HEK293 (cell line): ENCODE data around the gene ALKBH2.
A peak's percentile ranks its signal among the peaks of the same experiment; 100 is the strongest.

Experiments
- ATF2 ChIP-seq: fragments of 450-650 bp; formaldehyde crosslinking; IDR thresholded peaks from 2 replicates; pipeline ENCODE4 v1.5.1; 2016; ENCODE audit warnings: missing biosample characterization, missing genetic modification characterization, low read depth
- KLF1 ChIP-seq: fragments of 450-650 bp; formaldehyde crosslinking; IDR thresholded peaks from 2 replicates; pipeline ENCODE4 v1.5.1; 2016; ENCODE audit warnings: missing biosample characterization, missing genetic modification characterization
- RBAK ChIP-seq: fragments of 450-650 bp; formaldehyde crosslinking; IDR thresholded peaks from 2 replicates; pipeline ENCODE4 v1.5.1; 2016; ENCODE audit warnings: missing biosample characterization, missing genetic modification characterization
- SP3 ChIP-seq: fragments of 450-650 bp; formaldehyde crosslinking; IDR thresholded peaks from 2 replicates; pipeline ENCODE4 v1.5.1; 2016; ENCODE audit warnings: missing biosample characterization, missing genetic modification characterization
- SP7 ChIP-seq: fragments of 450-650 bp; formaldehyde crosslinking; IDR thresholded peaks from 2 replicates; pipeline ENCODE4 v1.5.1; 2016; ENCODE audit warnings: missing biosample characterization, missing genetic modification characterization
- WT1 ChIP-seq: fragments of 450-650 bp; formaldehyde crosslinking; IDR thresholded peaks from 2 replicates; pipeline ENCODE4 v1.5.1; 2016; ENCODE audit warnings: missing biosample characterization, missing genetic modification characterization
- ZBTB26 ChIP-seq: fragments of 450-650 bp; formaldehyde crosslinking; optimal IDR thresholded peaks from 2 replicates; pipeline ENCODE3; 2016; ENCODE audit warnings: missing biosample characterization, mild to moderate bottlenecking, missing genetic modification characterization
- ZNF114 ChIP-seq: fragments of 450-650 bp; formaldehyde crosslinking; IDR thresholded peaks from 2 replicates; pipeline ENCODE4 v1.5.0; 2017; ENCODE audit warnings: missing biosample characterization, missing genetic modification characterization
- ZNF133 ChIP-seq: fragments of 450-650 bp; formaldehyde crosslinking; IDR thresholded peaks from 2 replicates; pipeline ENCODE4 v1.5.1; 2016; ENCODE audit warnings: missing biosample characterization, missing genetic modification characterization
- ZNF140 ChIP-seq: fragments of 450-650 bp; formaldehyde crosslinking; IDR thresholded peaks from 2 replicates; pipeline ENCODE4 v1.5.1; 2016; ENCODE audit warnings: missing biosample characterization, missing genetic modification characterization
- ZNF157 ChIP-seq: fragments of 450-650 bp; formaldehyde crosslinking; IDR thresholded peaks from 2 replicates; pipeline ENCODE4 v1.5.1; 2016; ENCODE audit warnings: missing biosample characterization, missing genetic modification characterization
- ZNF184 ChIP-seq: fragments of 450-650 bp; IDR thresholded peaks from 2 replicates; pipeline ENCODE4 v1.5.1; 2018; ENCODE audit warnings: missing biosample characterization, mild to moderate bottlenecking, missing genetic modification characterization
- ZNF23 ChIP-seq: fragments of 450-650 bp; formaldehyde crosslinking; IDR thresholded peaks from 2 replicates; pipeline ENCODE4 v1.5.1; 2016; ENCODE audit warnings: missing biosample characterization, missing genetic modification characterization, borderline replicate concordance
- ZNF266 ChIP-seq: fragments of 450-650 bp; formaldehyde crosslinking; IDR thresholded peaks from 2 replicates; pipeline ENCODE4 v1.5.1; 2016; ENCODE audit warnings: missing biosample characterization, missing genetic modification characterization, low read depth
- ZNF280C ChIP-seq: fragments of 450-650 bp; formaldehyde crosslinking; IDR thresholded peaks from 2 replicates; pipeline ENCODE4 v1.5.1; 2016; ENCODE audit warnings: missing biosample characterization, missing genetic modification characterization
- ZNF335 ChIP-seq: fragments of 450-650 bp; formaldehyde crosslinking; conservative IDR thresholded peaks from 2 replicates; pipeline ENCODE4 v1.5.1; 2016; ENCODE audit warnings: missing biosample characterization, missing genetic modification characterization
- ZNF354C ChIP-seq: fragments of 450-650 bp; formaldehyde crosslinking; IDR thresholded peaks from 2 replicates; pipeline ENCODE4 v1.5.1; 2016; ENCODE audit warnings: missing biosample characterization, missing genetic modification characterization, low read depth, borderline replicate concordance
- ZNF426 ChIP-seq: fragments of 450-650 bp; formaldehyde crosslinking; IDR thresholded peaks from 2 replicates; pipeline ENCODE4 v1.5.1; 2017; ENCODE audit warnings: missing biosample characterization, missing genetic modification characterization, mild to moderate bottlenecking, inconsistent platforms, moderate library complexity
- ZNF433 ChIP-seq: fragments of 450-650 bp; formaldehyde crosslinking; IDR thresholded peaks from 2 replicates; pipeline ENCODE4 v1.5.1; 2016; ENCODE audit warnings: missing biosample characterization, missing genetic modification characterization, low read depth
- ZNF530 ChIP-seq: fragments of 450-650 bp; formaldehyde crosslinking; IDR thresholded peaks from 2 replicates; pipeline ENCODE4 v1.5.1; 2016; ENCODE audit warnings: low read depth, missing biosample characterization, missing genetic modification characterization
- ZNF558 ChIP-seq: fragments of 450-650 bp; formaldehyde crosslinking; IDR thresholded peaks from 2 replicates; pipeline ENCODE4 v1.5.1; 2016; ENCODE audit warnings: missing biosample characterization, missing genetic modification characterization
- ZNF654 ChIP-seq: fragments of 450-650 bp; formaldehyde crosslinking; IDR thresholded peaks from 2 replicates; pipeline ENCODE4 v1.5.1; 2016; ENCODE audit warnings: low read depth, missing biosample characterization, missing genetic modification characterization
- ZNF707 ChIP-seq: fragments of 450-650 bp; formaldehyde crosslinking; IDR thresholded peaks from 2 replicates; pipeline ENCODE4 v1.5.1; 2016; ENCODE audit warnings: missing biosample characterization, missing genetic modification characterization
- ZNF76 ChIP-seq: fragments of 450-650 bp; formaldehyde crosslinking; IDR thresholded peaks from 2 replicates; pipeline ENCODE4; 2016; ENCODE audit warnings: low read depth, missing biosample characterization, missing genetic modification characterization, borderline replicate concordance
- ZNF785 ChIP-seq: fragments of 450-650 bp; formaldehyde crosslinking; IDR thresholded peaks from 2 replicates; pipeline ENCODE4 v1.5.1; 2016; ENCODE audit warnings: missing biosample characterization, missing genetic modification characterization
- ZXDB ChIP-seq: fragments of 450-650 bp; formaldehyde crosslinking; IDR thresholded peaks from 2 replicates; pipeline ENCODE4 v1.5.1; 2016; ENCODE audit warnings: missing biosample characterization, missing genetic modification characterization
- TF ChIP-seq, protein P1 (sequence below): fragments of 450-650 bp; formaldehyde crosslinking; conservative IDR thresholded peaks from 2 replicates; pipeline ENCODE4 v1.5.1; 2016; ENCODE audit warnings: low read depth, missing biosample characterization, missing genetic modification characterization
- TF ChIP-seq, protein P2 (sequence below): fragments of 450-650 bp; formaldehyde crosslinking; IDR thresholded peaks from 2 replicates; pipeline ENCODE4 v1.5.1; 2016; ENCODE audit warnings: missing biosample characterization, missing genetic modification characterization

The ALKBH2 gene

DNA sequence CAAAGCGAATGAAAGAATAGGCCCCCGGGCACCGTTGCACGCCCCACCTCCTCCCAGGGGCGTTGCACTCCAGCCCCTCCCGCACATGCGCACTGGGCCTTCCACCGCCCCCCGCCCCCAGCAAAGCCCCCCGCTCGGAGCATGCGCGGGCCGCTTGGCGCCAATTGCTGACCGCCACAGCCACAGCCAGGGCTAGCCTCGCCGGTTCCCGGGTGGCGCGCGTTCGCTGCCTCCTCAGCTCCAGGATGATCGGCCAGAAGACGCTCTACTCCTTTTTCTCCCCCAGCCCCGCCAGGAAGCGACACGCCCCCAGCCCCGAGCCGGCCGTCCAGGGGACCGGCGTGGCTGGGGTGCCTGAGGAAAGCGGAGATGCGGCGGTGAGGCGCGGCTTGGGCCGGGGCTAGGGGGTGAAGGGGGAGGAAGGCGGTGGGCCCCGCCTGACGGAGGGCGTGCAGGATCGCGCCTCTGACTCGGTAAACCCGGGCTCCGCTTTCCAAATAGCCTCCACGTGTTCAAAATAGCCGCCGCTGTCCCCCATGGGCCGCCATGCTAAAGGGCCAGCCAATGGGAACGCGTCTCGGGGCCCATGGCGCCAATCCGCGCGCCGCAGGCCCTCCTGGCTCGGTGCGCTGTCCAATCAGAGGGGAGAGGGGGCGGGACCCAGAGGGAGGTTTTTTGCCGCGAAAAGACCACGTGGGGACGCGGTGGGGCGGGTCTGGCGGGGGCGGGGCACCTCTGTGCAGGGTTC, 4.3 kb upstream of the ALKBH2 start, which contains the start of gene UNG (continued):
- TF ChIP-seq, protein P1, sequence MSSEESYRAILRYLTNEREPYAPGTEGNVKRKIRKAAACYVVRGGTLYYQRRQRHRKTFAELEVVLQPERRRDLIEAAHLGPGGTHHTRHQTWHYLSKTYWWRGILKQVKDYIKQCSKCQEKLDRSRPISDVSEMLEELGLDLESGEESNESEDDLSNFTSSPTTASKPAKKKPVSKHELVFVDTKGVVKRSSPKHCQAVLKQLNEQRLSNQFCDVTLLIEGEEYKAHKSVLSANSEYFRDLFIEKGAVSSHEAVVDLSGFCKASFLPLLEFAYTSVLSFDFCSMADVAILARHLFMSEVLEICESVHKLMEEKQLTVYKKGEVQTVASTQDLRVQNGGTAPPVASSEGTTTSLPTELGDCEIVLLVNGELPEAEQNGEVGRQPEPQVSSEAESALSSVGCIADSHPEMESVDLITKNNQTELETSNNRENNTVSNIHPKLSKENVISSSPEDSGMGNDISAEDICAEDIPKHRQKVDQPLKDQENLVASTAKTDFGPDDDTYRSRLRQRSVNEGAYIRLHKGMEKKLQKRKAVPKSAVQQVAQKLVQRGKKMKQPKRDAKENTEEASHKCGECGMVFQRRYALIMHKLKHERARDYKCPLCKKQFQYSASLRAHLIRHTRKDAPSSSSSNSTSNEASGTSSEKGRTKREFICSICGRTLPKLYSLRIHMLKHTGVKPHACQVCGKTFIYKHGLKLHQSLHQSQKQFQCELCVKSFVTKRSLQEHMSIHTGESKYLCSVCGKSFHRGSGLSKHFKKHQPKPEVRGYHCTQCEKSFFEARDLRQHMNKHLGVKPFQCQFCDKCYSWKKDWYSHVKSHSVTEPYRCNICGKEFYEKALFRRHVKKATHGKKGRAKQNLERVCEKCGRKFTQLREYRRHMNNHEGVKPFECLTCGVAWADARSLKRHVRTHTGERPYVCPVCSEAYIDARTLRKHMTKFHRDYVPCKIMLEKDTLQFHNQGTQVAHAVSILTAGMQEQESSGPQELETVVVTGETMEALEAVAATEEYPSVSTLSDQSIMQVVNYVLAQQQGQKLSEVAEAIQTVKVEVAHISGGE: no peak
- TF ChIP-seq ZNF354C (no peak), ZNF433 (no peak), ZNF157 (tag by site-specific recombination) (no peak), ZNF133 (tag by site-specific recombination) (no peak), ZXDB (tag by site-specific recombination) (0 out of 2 replicates have a peak, but pooled peaks have one; percentile 62), RBAK (tag by site-specific recombination) (no peak), ZNF654 (no peak), ZNF558 (tag by site-specific recombination) (no peak), SP7 (no peak; the same call in 1 of the 2 replicates), ZNF23 (tag by site-specific recombination) (no peak), ZNF530 (tag by site-specific recombination) (no peak), ZNF335 (tag by site-specific recombination) (peak; percentile 92), SP3 (tag by site-specific recombination) (peak; percentile 53), ZNF426 (tag by site-specific recombination) (no peak), KLF1 (peak; percentile 62), ATF2 (tag by site-specific recombination) (no peak), ZNF266 (no peak), WT1 (no peak), ZNF184 (0 out of 2 replicates have a peak, but pooled peaks have one; percentile 26), ZNF114 (tag by site-specific recombination) (no peak), ZBTB26 (tag by site-specific recombination) (peak; percentile 60), ZNF140 (tag by site-specific recombination) (no peak), ZNF280C (tag by site-specific recombination) (no peak), ZNF707 (no peak), ZNF785 (tag by site-specific recombination) (no peak), ZNF76 (tag by site-specific recombination) (0 out of 2 replicates have a peak, but pooled peaks have one; percentile 8)
- TF ChIP-seq, protein P2, sequence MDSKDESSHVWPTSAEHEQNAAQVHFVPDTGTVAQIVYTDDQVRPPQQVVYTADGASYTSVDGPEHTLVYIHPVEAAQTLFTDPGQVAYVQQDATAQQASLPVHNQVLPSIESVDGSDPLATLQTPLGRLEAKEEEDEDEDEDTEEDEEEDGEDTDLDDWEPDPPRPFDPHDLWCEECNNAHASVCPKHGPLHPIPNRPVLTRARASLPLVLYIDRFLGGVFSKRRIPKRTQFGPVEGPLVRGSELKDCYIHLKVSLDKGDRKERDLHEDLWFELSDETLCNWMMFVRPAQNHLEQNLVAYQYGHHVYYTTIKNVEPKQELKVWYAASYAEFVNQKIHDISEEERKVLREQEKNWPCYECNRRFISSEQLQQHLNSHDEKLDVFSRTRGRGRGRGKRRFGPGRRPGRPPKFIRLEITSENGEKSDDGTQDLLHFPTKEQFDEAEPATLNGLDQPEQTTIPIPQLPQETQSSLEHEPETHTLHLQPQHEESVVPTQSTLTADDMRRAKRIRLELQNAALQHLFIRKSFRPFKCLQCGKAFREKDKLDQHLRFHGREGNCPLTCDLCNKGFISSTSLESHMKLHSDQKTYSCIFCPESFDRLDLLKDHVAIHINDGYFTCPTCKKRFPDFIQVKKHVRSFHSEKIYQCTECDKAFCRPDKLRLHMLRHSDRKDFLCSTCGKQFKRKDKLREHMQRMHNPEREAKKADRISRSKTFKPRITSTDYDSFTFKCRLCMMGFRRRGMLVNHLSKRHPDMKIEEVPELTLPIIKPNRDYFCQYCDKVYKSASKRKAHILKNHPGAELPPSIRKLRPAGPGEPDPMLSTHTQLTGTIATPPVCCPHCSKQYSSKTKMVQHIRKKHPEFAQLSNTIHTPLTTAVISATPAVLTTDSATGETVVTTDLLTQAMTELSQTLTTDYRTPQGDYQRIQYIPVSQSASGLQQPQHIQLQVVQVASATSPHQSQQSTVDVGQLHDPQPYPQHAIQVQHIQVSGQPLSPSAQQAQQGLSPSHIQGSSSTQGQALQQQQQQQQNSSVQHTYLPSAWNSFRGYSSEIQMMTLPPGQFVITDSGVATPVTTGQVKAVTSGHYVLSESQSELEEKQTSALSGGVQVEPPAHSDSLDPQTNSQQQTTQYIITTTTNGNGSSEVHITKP (tag by site-specific recombination): no peak
